RWPE2 (cell line): ENCODE results near the gene SLC8A2.

Experiments
- ATAC-seq: fragments of 200-7000 bp; cut with Tn5 transposase; 3 replicates; pipeline ENCODE4 v1.9.1; 2021; ENCODE audit warnings: low read depth
- DNase-seq: peaks from one replicate; pipeline ENCODE4 v3.0.0-alpha.2; 2020; ENCODE audit warnings: low spot score
- H3K27ac ChIP-seq: fragments of 450-650 bp; 2 replicates; pipeline ENCODE4 v1.5.1; 2017; ENCODE audit warnings: mild to moderate bottlenecking; ENCODE audit not compliant: poor library complexity, severe bottlenecking
- H3K27me3 ChIP-seq: fragments of 250-450 bp; sonication (Bioruptor Pico); 2 replicates; pipeline ENCODE4 v1.5.1; 2021; ENCODE audit warnings: mild to moderate bottlenecking, moderate library complexity; ENCODE audit not compliant: insufficient read depth, poor library complexity, severe bottlenecking
- H3K36me3 ChIP-seq: fragments of 250-450 bp; sonication (Bioruptor Pico); 2 replicates; pipeline ENCODE4 v1.5.1; 2020; ENCODE audit warnings: low read depth, mild to moderate bottlenecking, moderate library complexity
- H3K4me1 ChIP-seq: fragments of 250-450 bp; sonication (Bioruptor Pico); 2 replicates; pipeline ENCODE4 v1.5.1; 2021; ENCODE audit warnings: mild to moderate bottlenecking, moderate library complexity; ENCODE audit not compliant: insufficient read depth, poor library complexity, severe bottlenecking
- H3K4me3 ChIP-seq: fragments of 250-450 bp; sonication (Bioruptor Pico); 2 replicates; pipeline ENCODE4 v1.5.1; 2021; ENCODE audit warnings: mild to moderate bottlenecking, moderate library complexity; ENCODE audit not compliant: severe bottlenecking
- H3K9me3 ChIP-seq: fragments of 250-450 bp; sonication (Bioruptor Pico); 2 replicates; pipeline ENCODE4 v1.5.1; 2021; ENCODE audit warnings: mild to moderate bottlenecking, moderate library complexity; ENCODE audit not compliant: severe bottlenecking
- TF ChIP-seq, protein P1 (sequence below): fragments of 450-650 bp; IDR thresholded peaks from one replicate; pipeline ENCODE4 v1.5.1; 2017; ENCODE audit warnings: mild to moderate bottlenecking, moderate library complexity; ENCODE audit not compliant: poor library complexity, severe bottlenecking

Gene SLC8A2

DNA sequence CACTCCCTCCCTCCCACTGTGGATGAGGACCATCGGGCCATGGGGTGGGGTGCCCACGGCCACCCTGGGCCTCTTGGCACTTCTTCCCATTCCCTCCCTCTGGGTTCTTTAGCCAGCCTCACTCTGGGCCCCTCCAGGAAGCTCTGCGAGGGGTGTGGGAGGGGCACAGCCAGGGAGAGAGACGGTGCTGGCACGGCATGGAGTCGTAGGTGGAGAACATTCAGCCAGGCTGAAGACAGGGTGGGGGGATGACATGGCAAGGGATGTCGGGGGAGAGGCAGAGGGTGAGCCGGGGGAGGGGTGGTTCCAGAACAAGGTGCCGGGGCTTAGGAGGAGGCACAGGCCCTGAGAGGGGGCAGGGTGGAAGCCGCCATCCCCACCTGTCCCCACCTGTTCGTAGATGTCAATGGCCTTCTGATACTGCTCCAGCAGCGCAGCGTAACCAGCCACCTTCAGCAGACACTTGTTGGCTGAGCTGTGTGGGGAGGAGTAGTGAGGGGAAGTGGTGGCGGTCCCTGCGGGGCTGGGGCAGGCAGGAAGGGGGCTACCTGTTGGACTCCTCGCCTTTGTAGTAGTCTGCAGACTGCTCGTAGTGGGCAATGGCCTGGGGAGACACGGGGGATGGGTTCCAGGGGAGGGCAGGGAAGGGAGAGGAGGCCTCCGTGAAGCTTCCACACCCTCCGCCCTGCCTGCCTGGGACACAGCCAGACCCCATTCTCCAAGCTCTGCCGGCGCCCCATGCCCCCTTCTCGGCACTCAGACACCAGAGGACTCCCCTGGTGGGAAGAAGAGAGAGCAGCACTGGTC lies 21.1 kb upstream of the SLC8A2 start:
- Histone ChIP-seq H3K4me3 (no peak overlapping the region), H3K4me1 (no peaks in the 10 kb centered on the region), H3K36me3 (peaks cover 16% of the 10 kb centered on the region), H3K27me3 (no peaks in the 10 kb centered on the region), H3K9me3 (no peaks in the 10 kb centered on the region), H3K27ac (no peak overlapping the region)
- ATAC-seq (no peak), DNase-seq (no peak)
- TF ChIP-seq, protein P1, sequence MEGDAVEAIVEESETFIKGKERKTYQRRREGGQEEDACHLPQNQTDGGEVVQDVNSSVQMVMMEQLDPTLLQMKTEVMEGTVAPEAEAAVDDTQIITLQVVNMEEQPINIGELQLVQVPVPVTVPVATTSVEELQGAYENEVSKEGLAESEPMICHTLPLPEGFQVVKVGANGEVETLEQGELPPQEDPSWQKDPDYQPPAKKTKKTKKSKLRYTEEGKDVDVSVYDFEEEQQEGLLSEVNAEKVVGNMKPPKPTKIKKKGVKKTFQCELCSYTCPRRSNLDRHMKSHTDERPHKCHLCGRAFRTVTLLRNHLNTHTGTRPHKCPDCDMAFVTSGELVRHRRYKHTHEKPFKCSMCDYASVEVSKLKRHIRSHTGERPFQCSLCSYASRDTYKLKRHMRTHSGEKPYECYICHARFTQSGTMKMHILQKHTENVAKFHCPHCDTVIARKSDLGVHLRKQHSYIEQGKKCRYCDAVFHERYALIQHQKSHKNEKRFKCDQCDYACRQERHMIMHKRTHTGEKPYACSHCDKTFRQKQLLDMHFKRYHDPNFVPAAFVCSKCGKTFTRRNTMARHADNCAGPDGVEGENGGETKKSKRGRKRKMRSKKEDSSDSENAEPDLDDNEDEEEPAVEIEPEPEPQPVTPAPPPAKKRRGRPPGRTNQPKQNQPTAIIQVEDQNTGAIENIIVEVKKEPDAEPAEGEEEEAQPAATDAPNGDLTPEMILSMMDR, result no peak

DNA sequence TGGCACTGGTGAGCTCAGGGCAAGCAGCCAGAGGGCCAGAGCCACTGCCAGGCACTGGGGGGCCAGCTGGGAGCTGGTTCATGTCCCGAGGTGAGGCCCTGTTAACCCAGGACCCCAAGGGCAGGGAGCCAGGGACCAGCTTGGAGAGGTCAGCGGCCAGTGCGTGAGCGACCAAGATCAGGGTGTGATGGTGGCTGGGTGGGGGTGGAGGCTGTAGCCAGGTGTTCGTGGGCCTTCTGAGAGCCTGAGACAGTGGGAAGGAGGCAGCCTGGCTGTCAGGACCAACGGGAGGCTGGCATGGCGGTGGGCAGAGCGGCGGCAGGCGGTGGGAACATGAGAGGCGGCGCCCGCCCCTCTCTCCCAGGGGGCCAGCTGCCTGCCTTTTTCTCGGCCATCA lies 20.4 kb upstream of the SLC8A2 start:
- peak; percentile 49 for DNase-seq
- TF ChIP-seq, protein P1, result no peak
- H3K36me3 ChIP-seq, result peaks cover 16% of the 10 kb centered on the region

DNA sequence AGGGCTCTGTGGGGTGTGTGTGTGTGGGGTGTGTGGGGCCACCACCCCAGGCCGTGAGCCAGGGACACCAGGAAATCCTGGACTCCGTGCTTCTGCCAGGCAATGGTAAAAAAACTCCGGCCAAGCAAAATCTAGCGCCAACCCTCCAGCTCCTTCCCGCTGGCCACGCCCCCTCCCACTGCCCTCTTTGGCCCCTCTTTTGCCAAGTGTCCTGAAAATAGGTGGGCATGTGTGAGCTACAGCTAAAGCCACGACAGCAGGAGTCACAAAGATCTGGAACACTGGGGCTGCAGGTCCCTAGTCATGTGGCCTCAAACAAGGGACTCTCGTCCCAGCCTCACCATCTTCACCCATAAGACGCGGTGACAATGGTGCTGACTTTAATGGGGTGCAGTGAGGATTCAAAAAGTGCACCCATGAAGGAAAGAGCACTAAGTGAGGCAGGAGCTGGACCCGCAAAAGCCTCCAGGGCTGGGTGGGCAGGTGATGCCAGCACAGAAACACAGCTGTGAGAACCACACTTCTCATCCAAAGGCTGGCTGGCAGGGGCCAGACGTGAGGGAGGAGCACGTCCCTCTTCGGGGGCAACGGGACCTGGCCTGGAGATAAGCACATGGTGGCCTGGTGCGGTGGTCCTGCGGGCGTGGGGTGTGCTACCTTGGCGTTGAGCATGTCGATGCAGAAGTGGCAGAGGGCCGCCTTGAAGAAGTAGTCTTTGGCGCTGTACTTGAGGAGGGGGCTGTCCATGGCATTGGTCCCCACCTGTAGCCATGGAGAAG lies 19.9 kb upstream of the SLC8A2 start:
- no peak overlapping the region for H3K27ac ChIP-seq
- TF ChIP-seq, protein P1, result no peak

More for the DNA sequence above, 20.4 kb upstream of the SLC8A2 start:
- Histone ChIP-seq H3K4me1 (no peaks in the 10 kb centered on the region), H3K9me3 (no peaks in the 10 kb centered on the region), H3K27me3 (no peaks in the 10 kb centered on the region), H3K4me3 (no peak overlapping the region), H3K27ac (no peak overlapping the region)
- no peak for ATAC-seq

DNA sequence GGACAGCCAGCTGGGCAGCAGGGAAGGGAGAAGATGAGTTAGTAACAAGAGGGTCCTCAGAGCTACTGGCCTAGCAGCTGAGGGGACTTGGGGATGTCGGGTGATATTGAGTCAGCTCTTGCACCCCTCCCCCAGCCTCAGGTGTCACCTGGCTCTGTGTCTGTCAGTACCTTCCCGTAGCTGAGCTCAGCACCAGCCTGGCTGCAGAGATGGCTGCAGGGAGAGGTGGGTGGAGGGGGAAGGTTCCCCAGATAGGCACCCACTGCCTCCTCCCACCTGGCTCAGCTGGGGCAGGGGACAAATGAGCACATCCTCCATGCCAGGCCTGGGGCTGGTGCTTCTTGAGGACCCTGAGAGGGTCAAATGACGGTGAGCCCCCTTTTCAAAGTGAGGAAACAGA lies 19.2 kb upstream of the SLC8A2 start:
- no peak for ATAC-seq
- Histone ChIP-seq H3K9me3 (no peaks in the 10 kb centered on the region), H3K4me1 (no peaks in the 10 kb centered on the region), H3K27me3 (no peaks in the 10 kb centered on the region), H3K36me3 (peaks cover 16% of the 10 kb centered on the region), H3K27ac (no peak overlapping the region), H3K4me3 (no peak overlapping the region)
- TF ChIP-seq, protein P1, result no peak
- DNase-seq, result no peak

More for the DNA sequence above, 19.9 kb upstream of the SLC8A2 start:
- no peaks in the 10 kb centered on the region for H3K27me3 ChIP-seq
- no peaks in the 10 kb centered on the region for H3K4me1 ChIP-seq
- ATAC-seq (no peak), DNase-seq (peak; percentile 44)
- no peaks in the 10 kb centered on the region for H3K9me3 ChIP-seq
- H3K36me3 ChIP-seq, result peaks cover 16% of the 10 kb centered on the region
- no peak overlapping the region for H3K4me3 ChIP-seq
